OCI-LY7 (cell line): ENCODE results near the gene FGD2.

Experiments
- EZH2phosphoT487 ChIP-seq: fragments of 200-600 bp; sonication (generic); IDR thresholded peaks from 2 replicates; pipeline ENCODE4 v1.6.1; 2018; ENCODE audit warnings: low read depth, borderline replicate concordance, mild to moderate bottlenecking, mixed run types, antibody characterized with exemption, low read length, moderate library complexity, mixed read lengths
- TF ChIP-seq, protein P1 (sequence below): fragments of 200-600 bp; sonication (generic); conservative IDR thresholded peaks from 2 replicates; pipeline ENCODE4 v1.5.1; 2014; ENCODE audit warnings: mild to moderate bottlenecking, antibody characterized with exemption, low read length, moderate library complexity, mixed read lengths

DNA sequence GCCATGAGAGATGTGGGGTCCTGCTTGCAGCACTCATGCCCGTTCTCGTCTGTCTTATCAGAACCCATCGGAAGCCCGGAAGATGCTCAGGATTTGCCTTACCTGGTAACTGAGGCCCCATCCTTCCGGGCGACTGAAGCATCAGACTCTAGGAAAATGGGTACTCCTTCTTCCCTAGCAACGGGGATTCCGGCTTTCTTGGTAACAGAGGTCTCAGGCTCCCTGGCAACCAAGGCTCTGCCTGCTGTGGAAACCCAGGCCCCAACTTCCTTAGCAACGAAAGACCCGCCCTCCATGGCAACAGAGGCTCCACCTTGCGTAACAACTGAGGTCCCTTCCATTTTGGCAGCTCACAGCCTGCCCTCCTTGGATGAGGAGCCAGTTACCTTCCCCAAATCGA is 42.6 kb upstream of the FGD2 start:
- TF ChIP-seq, protein P1, sequence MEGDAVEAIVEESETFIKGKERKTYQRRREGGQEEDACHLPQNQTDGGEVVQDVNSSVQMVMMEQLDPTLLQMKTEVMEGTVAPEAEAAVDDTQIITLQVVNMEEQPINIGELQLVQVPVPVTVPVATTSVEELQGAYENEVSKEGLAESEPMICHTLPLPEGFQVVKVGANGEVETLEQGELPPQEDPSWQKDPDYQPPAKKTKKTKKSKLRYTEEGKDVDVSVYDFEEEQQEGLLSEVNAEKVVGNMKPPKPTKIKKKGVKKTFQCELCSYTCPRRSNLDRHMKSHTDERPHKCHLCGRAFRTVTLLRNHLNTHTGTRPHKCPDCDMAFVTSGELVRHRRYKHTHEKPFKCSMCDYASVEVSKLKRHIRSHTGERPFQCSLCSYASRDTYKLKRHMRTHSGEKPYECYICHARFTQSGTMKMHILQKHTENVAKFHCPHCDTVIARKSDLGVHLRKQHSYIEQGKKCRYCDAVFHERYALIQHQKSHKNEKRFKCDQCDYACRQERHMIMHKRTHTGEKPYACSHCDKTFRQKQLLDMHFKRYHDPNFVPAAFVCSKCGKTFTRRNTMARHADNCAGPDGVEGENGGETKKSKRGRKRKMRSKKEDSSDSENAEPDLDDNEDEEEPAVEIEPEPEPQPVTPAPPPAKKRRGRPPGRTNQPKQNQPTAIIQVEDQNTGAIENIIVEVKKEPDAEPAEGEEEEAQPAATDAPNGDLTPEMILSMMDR: no peak
- TF ChIP-seq EZH2phosphoT487: no peak
